Peyer's patch (tissue), 4 donors: ENCODE results near the gene DEF6. TPM values are rescaled to one million over a fixed set of nuclear protein-coding genes. Genes with fewer than 3 reads are reported as not detected.

Experiments
- DNase-seq, 3 donors: peaks; one replicate each; pipeline ENCODE4 v3.0.0-alpha.2; 2017 to 2019
- H3K27ac ChIP-seq, 4 donors: fragments of 200-600 bp; sonication (generic); one replicate each; pipeline ENCODE4 v1.5.1; 2016 to 2019
- H3K27me3 ChIP-seq, 2 donors: fragments of 200-600 bp; sonication (generic); one replicate each; pipeline ENCODE4 v1.5.1; 2019
- H3K36me3 ChIP-seq, 3 donors: fragments of 200-600 bp; sonication (generic); one replicate each; pipeline ENCODE4 v1.5.1; 2016 to 2019
- H3K4me1 ChIP-seq, 4 donors: fragments of 200-600 bp; sonication (generic); one replicate each; pipeline ENCODE4 v1.5.1; 2016 to 2019
- H3K4me3 ChIP-seq, 4 donors: fragments of 200-600 bp; sonication (generic); 1 replicate in 3 of 4; 2 replicates in 1 of 4; pipeline ENCODE4 v1.5.1; 2016 to 2019; ENCODE audit warnings: mild to moderate bottlenecking in 1 of 4
- H3K9me3 ChIP-seq, 4 donors: fragments of 200-600 bp; sonication (generic); one replicate each; pipeline ENCODE4 v1.5.1; 2016 to 2019; ENCODE audit warnings: mild to moderate bottlenecking in 1 of 4
- CTCF ChIP-seq, 6 experiments: fragments of 450-650 bp in 4 of 6; fragments of 200-600 bp in 2 of 6; sonication (generic) in 1 of 6; IDR thresholded peaks; one replicate each; pipeline ENCODE4 v1.5.1; 2017 to 2019; ENCODE audit warnings: antibody characterized with exemption in 6 of 6, mild to moderate bottlenecking in 3 of 6, moderate library complexity in 1 of 6
- POLR2A ChIP-seq, 2 donors: fragments of 450-650 bp; IDR thresholded peaks; one replicate each; pipeline ENCODE4 v1.5.1; 2017; ENCODE audit warnings: antibody characterized with exemption in 2 of 2, mild to moderate bottlenecking in 2 of 2, moderate library complexity in 2 of 2
- total RNA-seq, 4 donors: library from RNA; depleted of rRNA; stranded (reverse); fragments of >200 nt; gene quantifications; one replicate each; pipeline ENCODE4 v1.1.0, GENCODE V29; 2016

DEF6 gene
- total RNA-seq, 4 donors from 2014 or later: 11.0 to 85.8 (median 21.5) TPM

DNA sequence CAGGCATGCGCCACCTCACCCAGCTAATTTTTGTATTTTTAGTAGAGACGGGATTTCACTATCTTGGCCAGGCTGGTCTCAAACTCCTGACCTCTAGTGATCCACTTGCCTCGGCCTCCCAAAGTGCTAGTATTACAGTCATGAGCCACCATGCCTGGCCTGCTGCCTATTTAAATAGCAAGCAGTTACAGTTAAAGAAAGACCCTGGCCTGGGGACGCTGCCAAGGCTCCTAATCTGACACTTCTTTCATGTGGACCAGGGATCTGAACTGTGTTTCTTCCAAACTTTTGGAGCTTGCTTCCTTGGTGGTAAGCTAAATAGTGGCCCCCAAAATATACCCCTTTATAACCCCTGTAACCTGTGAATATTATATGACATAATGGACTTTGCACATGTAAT is 60.1 kb downstream of the DEF6 start:
- H3K9me3 ChIP-seq: no peaks in the 10 kb centered on the region
- no peak overlapping the region for H3K4me3 ChIP-seq
- peaks cover 0 to 38% (median 0%) of the 10 kb centered on the region in 3 donors for H3K36me3 ChIP-seq
- DNase-seq: peak in 1 of 3 donors; percentile 1
- H3K27ac ChIP-seq: no peak overlapping the region
- no peaks in the 10 kb centered on the region for H3K27me3 ChIP-seq
- no peak for TF ChIP-seq CTCF (IDR thresholded peaks at IDR 0.05)
- TF ChIP-seq POLR2A (IDR thresholded peaks at IDR 0.05): no peak
- peaks cover 0 to 13% (median 0%) of the 10 kb centered on the region in 4 donors for H3K4me1 ChIP-seq

DNA sequence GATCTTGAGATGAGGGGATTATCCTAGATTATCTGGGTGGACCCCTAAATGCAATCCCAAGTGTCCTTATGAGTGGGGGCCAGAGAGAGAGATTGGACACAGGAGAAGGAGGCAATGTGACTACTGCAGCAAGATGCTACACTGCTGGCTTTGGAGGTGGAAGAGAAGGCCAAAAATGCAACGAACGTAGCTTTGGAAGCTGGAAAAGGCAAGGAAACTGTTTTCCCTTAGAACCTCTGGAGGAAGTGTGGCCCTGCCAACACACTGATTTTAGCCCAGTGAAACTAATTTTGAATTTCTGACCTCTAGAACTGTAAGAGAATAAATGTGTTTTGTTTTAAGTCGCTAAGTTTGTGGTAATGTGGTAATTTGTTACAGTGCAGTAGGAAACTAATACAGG is 60.5 kb downstream of the DEF6 start:
- TF ChIP-seq POLR2A (IDR thresholded peaks at IDR 0.05) (no peak), CTCF (IDR thresholded peaks at IDR 0.05) (no peak)
- Histone ChIP-seq H3K27me3 (no peaks in the 10 kb centered on the region), H3K9me3 (no peaks in the 10 kb centered on the region), H3K36me3 (peaks cover 0 to 34% (median 0%) of the 10 kb centered on the region in 3 donors), H3K4me1 (peaks cover 0 to 13% (median 0%) of the 10 kb centered on the region in 4 donors), H3K27ac (no peak overlapping the region), H3K4me3 (no peak overlapping the region)
- no peak for DNase-seq

DNA sequence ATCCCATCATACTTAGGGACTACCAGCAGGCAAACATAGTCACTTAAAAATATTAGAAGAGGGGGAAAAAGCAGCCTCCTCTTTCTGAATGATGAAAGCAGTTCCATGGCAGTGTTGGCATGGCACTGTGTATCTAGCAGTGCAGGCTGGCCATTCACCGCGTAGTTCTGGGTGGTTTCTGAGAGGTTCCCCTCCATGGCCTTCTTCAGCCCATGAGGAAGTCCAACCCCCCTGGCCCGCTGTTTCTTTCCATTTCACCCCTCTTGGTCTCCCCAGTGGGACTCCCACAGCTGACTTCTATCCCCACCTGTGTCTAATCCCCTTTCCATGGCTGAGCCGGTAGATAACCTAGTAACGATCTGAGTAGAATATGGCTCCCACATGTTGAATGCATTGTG is 61.7 kb downstream of the DEF6 start:
- H3K4me1 ChIP-seq: peaks cover 0 to 13% (median 0%) of the 10 kb centered on the region in 4 donors
- DNase-seq: peak in 1 of 3 donors; percentile 13
- H3K4me3 ChIP-seq: no peak overlapping the region
- no peaks in the 10 kb centered on the region for H3K27me3 ChIP-seq
- TF ChIP-seq CTCF (IDR thresholded peaks at IDR 0.05): no peak
- TF ChIP-seq POLR2A (IDR thresholded peaks at IDR 0.05): no peak
- no peaks in the 10 kb centered on the region for H3K9me3 ChIP-seq
- H3K27ac ChIP-seq: no peak overlapping the region
- H3K36me3 ChIP-seq: peaks cover 0 to 24% (median 0%) of the 10 kb centered on the region in 3 donors

DNA sequence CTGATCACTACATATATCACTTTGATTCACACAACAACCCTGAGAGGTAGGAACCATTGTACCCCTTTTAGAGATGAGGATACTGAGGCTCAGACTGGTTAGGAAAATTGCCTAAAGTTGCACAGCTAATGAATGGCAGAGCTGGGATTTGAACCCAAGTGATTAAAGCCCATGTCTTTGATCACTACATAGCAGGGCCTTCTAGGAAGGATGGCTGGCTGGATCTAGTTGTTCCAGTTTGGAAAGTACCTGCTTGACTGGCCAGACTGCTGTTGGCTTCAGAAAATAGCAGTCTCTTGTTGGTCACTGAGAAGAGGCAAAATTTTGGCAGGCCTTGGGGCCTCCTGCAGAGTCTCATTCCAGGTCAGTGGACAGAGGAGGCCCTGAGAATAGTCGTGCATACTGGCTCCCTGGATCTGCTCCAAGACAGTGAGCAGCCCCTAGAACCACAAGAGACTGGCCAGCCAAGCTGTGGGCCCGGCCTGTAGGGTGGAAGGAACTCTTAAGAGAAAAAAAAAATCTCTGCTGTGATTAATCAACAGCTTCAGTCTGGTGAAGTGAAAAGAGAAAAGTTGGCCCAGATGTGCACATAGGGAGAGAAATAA is 62.2 kb downstream of the DEF6 start:
- TF ChIP-seq POLR2A (IDR thresholded peaks at IDR 0.05) (no peak), CTCF (IDR thresholded peaks at IDR 0.05) (no peak)
- DNase-seq: no peak
- H3K36me3 ChIP-seq: peaks cover 0 to 19% (median 0%) of the 10 kb centered on the region in 3 donors
- no peak overlapping the region for H3K27ac ChIP-seq
- no peak overlapping the region for H3K4me3 ChIP-seq
- H3K4me1 ChIP-seq: peaks cover 0 to 13% (median 0%) of the 10 kb centered on the region in 4 donors
- H3K9me3 ChIP-seq: no peaks in the 10 kb centered on the region
- H3K27me3 ChIP-seq: no peaks in the 10 kb centered on the region

GRCh38 chr6:35360349-35361138 is 62.9 kb downstream of the DEF6 start:
- H3K27ac ChIP-seq: no peak overlapping the region
- DNase-seq: no peak

More at GRCh38 chr6:35360349-35361138, 62.9 kb downstream of the DEF6 start:
- no peak overlapping the region for H3K4me3 ChIP-seq
- no peaks in the 10 kb centered on the region for H3K9me3 ChIP-seq
- H3K27me3 ChIP-seq: no peaks in the 10 kb centered on the region
- TF ChIP-seq POLR2A (IDR thresholded peaks at IDR 0.05): no peak
- TF ChIP-seq CTCF (IDR thresholded peaks at IDR 0.05): no peak
- peaks cover 0 to 13% (median 0%) of the 10 kb centered on the region in 4 donors for H3K4me1 ChIP-seq
- peaks cover 0 to 17% (median 0%) of the 10 kb centered on the region in 3 donors for H3K36me3 ChIP-seq
